H1 (cell line): ENCODE measurements around the gene REPIN1. TPM values are rescaled to one million over a fixed set of nuclear protein-coding genes. Genes with fewer than 3 reads are reported as not detected.

ENCODE experiments used
- CHD7 ChIP-seq: fragments of 300-600 bp; sonication (generic); IDR thresholded peaks from 2 replicates; pipeline ENCODE4 v1.7.1; 2012; ENCODE audit warnings: low read length, moderate library complexity, mild to moderate bottlenecking, inconsistent platforms; ENCODE audit not compliant: insufficient replicate concordance
- CTCF ChIP-seq, 3 experiments: IDR thresholded peaks; 1 replicate in 2 of 3; 2 replicates in 1 of 3; pipeline versions ENCODE4 v1.5.1 to v1.6.1; 2011; ENCODE audit warnings: low read length in 3 of 3, mild to moderate bottlenecking in 3 of 3, inconsistent platforms in 2 of 3, low read depth in 1 of 3, moderate library complexity in 1 of 3; ENCODE audit not compliant: insufficient read depth in 1 of 3; ENCODE audit errors: control extremely low read depth in 1 of 3
- GTF2F1 ChIP-seq: IDR thresholded peaks from 2 replicates; pipeline ENCODE4 v1.6.1; 2012; ENCODE audit warnings: low read depth, low read length, improper control_type of control experiment, borderline replicate concordance
- KDM5A ChIP-seq: fragments of 200-600 bp; IDR thresholded peaks from 2 replicates; pipeline ENCODE4 v1.7.1; 2012; ENCODE audit warnings: mild to moderate bottlenecking, low read length, inconsistent platforms, mixed read lengths
- POLR2AphosphoS5 ChIP-seq: IDR thresholded peaks from 2 replicates; pipeline ENCODE4 v1.6.1; 2011; ENCODE audit warnings: low read depth, low read length
- POU5F1 ChIP-seq: IDR thresholded peaks from 2 replicates; pipeline ENCODE4 v1.6.1; 2011; ENCODE audit warnings: low read depth, mild to moderate bottlenecking, low read length, moderate library complexity
- RFX5 ChIP-seq: IDR thresholded peaks from 2 replicates; pipeline ENCODE4 v1.6.1; 2011; ENCODE audit warnings: low read depth, low read length, improper control_type of control experiment, borderline replicate concordance
- SAP30 ChIP-seq: fragments of 300-600 bp; sonication (generic); IDR thresholded peaks from 2 replicates; pipeline ENCODE4 v1.7.1; 2012; ENCODE audit warnings: low read length, moderate library complexity, mild to moderate bottlenecking, inconsistent platforms; ENCODE audit not compliant: insufficient read depth, insufficient replicate concordance
- SRF ChIP-seq: IDR thresholded peaks from 2 replicates; pipeline ENCODE4 v1.6.1; 2011; ENCODE audit warnings: mild to moderate bottlenecking, low read depth, low read length, moderate library complexity
- polyA plus RNA-seq, 7 experiments: library from polyadenylated mRNA; depleted of rRNA in 3 of 7; stranded (reverse) in 5 of 7; unstranded in 2 of 7; fragments of >200 nt in 5 of 7; fragments of 200-250 nt in 2 of 7; gene quantifications; 1 replicate in 5 of 7; 2 replicates in 1 of 7; 4 replicates in 1 of 7; pipeline versions ENCODE4 v1.2.1 to v1.2.3, GENCODE V29; 2011 to 2013; ENCODE audit warnings: missing spikeins in 2 of 7, mixed read lengths in 2 of 7
- total RNA-seq: library from RNA; stranded (reverse); fragmentation: NEBNext Ultra II Directional; extraction: Animal tissue kit (Norgen Biotek cat#: 25700); gene quantifications from 2 replicates; pipeline ENCODE4 v1.2.1, GENCODE V29; 2021

REPIN1 gene
- total and polyA plus RNA-seq, 2 of the 8 experiments (the other 6 are each of a cell fraction or from before 2014, with no cell fraction given): 98.6 to 125 TPM

GRCh38 chr7:150411606-150412005 lies 43.0 kb downstream of the REPIN1 start (continued):
- TF ChIP-seq CHD7: no peak
- no peak for TF ChIP-seq SRF
- no peak; the same call in 1 of the 2 replicates for TF ChIP-seq POLR2AphosphoS5
- TF ChIP-seq GTF2F1: no peak
- no peak for TF ChIP-seq POU5F1
- TF ChIP-seq RFX5: no peak
- no peak for TF ChIP-seq KDM5A
- TF ChIP-seq CTCF (IDR thresholded peaks at IDR 0.05; ENCODE audit: control extremely low read depth in 1 of 3, insufficient read depth in 1 of 3, low read depth in 1 of 3, low read length in 3 of 3): no peak
- TF ChIP-seq SAP30: no peak
